Stimulated activated CD4-positive, alpha-beta T cell treated with anti-CD3 and anti-CD28 coated beads, Interleukin-15, amount 100 ng/mL, for 1 hour (primary cell): ENCODE data around the gene GSTT4.
A peak's percentile ranks its signal among the peaks of the same experiment; 100 is the strongest.
"Not testable (repeated sequence)": the region's sequence is repeated elsewhere in the genome, so short reads cannot be mapped to it uniquely, and the experiment has no call there.

Experiments
- DNase-seq, 2 donors: peaks; one replicate each; pipeline ENCODE4 v3.0.0-alpha.2; 2020; ENCODE audit warnings: low read depth in 1 of 2, low spot score in 1 of 2

The GSTT4 gene

DNA sequence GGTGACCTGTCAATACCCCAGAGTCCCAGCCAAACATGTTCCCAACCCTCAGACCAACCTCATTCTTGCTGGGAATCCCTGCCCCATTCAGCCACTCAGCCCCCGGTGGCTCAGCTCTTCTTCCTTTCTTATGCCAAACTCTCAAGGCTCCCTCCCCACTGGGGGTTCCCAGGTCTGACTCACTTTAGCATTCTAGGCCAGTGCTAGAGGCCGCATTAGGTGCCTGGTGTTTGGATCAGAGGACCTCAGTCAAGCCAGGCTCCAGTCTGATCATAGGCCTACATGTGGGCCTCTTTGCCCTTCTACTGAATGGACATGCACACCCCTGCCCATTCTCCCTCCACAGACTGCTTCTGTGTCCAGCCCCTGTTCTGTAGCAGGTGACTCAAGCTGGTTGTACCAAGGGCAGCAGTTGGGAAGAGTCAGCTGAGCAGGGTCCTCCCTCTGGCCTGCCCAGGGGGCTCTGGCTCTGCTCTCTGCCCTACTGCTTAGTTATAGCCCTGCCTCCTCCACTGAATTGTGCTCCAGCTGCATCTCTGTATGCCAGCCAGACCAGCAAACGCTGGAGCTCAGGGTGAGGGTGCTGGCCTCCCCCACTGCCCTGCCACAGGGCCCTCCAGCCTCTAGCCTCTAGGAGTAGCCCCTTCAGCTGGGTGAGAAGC lies 15.5 kb downstream of the GSTT4 start:
- not testable (repeated sequence) for DNase-seq

DNA sequence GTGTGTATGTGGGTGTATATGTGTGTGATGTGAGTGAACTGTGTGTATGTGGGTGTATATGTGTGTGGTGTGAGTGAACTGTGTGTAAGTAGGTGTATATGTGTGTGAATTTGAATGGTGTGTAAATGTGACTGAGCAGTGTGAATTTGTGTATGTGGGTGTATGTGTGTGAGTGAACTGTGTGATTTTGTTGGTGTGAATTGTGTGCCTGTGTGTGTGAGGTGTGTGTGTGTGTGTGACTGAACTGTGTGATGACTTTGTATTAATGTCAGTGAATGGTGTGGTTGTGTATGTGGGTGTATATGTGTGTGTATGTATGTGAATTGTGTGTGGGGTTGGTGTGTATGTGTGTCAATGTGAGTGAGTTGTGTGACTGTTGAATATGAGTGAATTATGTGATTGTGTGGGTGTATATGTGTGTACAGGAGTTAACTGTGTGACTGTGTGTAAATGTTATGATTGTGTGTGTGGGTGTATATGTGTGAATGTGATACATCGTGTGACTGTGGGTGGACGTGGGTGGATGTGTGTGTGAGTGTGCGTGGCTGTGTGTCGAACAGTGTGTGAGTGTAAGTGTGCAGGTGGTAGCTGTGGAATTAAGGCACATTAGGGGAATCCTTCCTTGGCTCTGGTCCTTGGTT lies 18.6 kb downstream of the GSTT4 start:
- not testable (repeated sequence) for DNase-seq

DNA sequence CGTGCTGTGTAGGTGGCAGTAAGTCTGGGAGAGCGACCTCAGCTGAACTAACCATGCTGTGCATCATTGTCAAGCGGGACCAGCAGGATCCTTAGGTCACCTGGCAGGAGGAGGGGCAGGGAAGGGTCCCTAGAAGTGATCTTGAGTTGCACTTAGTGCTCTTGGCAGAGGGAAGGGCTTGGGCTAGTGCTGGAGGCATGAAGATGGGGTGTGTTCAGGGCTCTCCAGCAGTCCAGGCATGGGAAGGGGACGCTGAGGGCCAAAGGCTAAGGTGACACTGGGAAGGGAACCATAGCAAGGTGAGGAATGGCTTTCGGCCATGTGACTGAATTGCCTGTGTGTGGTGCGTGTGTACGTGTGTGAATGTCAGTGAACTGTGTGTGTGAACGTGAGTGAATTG lies 19.2 kb downstream of the GSTT4 start:
- not testable (repeated sequence) for DNase-seq

DNA sequence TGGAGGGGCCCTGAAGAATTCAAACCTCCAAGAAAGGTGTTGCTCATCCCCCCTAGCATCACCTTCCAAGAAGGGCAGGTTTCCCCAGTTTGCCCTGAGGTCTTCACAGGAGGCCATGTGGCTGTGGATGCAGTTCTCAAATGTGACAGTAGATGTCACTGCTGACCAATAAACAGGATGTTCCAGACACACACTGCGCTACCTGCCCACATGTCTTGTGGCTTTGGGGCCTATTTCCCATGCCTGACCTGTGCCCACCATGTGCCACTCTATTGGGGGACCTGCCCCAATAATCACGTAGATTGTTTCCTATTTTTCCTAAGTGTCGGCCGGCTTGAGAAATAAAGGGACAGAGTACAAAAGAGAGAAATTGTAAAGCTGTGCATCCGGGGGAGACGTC lies 20.8 kb downstream of the GSTT4 start:
- peak in 1 of 2 donors; percentile 45 for DNase-seq

DNA sequence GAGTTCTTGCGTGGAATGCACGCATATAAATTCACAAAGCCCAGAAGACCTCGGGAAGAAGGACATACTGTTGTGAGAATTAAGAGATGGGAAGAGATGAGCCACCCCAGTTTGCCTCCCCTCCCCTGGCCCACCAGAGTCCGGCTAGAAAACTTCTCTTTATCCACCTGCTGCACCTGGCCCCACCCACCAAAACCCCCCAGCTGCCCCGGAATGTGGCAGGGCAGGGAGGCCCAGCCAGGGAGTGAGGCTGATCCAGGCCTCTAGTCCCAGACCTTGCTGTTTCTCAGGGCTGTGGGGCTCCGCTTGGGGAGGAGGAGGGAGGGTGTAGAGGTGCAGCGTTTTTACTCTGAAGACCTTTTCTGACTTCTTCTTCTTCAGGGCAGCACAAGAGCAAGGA lies 24.7 kb downstream of the GSTT4 start:
- not testable (repeated sequence) for DNase-seq

DNA sequence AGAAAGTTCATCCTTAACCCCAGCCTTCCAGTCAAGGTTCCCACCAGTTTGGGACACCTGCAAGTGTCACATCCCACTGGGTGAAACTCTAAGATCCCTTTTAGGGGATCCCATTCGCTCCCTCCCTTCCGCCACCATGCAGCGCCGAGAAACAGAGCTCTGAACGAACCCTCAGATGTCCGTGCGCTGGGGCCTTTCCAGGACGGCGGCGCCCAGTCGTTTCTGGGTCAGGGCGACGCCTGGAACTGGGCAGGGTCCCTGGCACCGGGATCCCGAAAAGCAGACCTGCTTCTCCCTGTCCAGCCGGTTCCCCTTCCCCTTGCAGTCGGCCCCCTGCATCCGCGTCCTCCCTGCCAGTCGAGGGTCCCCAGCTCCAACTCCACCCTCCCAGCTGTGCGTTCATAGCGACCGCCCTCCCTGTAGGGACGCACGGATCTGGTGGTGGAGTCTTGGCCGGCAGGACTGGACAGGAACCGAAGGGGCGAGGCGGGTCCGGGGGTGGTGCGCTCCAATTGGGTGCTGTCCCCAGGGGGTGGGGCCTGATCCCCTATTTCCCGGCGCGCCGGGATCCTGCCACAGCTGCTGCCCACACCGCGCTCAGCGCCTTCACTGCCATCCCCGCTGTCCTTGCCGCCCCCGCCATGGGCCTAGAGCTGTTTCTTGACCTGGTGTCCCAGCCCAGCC lies 25.6 kb downstream of the GSTT4 start, which contains the start of gene GSTT2:
GSTT2 (plus strand) TSS at position 578 of the 684 bp plus-strand sequence.
- not testable (repeated sequence) for DNase-seq

DNA sequence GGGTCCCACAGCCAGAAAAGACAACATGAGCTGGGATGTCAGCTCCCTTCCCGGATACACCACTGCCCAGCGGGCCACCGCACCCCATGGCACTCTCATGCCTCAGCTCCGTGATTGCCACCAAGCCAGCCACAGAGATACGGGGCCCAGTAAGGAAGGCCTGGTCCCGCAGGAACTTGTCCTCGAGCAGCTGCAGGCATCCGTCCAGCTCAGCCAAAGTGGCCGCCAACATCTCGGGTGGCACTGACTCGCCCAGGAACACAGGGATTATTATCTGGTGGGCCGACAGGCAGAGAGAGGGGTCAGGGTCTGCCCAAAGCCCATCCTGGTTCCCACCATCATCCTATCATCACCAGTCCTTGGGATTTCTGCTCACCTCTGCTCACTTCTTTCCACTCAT lies 27.9 kb downstream of the GSTT4 start:
- DNase-seq = not testable (repeated sequence)

DNA sequence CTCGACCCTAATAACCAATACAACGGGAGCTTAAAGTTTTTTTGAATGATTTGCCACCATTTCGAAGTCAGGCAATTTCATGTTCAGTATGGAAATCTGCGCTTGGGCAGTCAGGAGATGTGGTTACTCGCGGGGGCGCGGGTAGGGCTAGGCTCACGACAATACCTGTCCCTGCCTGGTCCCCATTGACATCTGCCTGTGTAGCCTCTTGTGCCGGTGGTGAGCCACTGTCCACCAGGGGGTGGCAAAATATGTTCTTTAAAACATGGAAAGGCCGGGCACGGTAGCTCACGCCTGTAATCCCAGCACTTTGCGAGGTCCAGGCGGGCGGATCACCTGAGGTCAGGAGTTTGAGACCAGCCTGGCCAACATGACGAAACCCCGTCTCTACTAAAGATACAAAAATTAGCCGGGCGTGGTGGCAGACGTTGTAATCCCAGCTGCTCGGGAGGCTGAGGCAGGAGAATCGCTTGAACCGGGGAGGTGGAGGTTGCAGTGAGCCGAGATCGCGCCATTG lies 30.4 kb downstream of the GSTT4 start:
- not testable (repeated sequence) for DNase-seq

DNA sequence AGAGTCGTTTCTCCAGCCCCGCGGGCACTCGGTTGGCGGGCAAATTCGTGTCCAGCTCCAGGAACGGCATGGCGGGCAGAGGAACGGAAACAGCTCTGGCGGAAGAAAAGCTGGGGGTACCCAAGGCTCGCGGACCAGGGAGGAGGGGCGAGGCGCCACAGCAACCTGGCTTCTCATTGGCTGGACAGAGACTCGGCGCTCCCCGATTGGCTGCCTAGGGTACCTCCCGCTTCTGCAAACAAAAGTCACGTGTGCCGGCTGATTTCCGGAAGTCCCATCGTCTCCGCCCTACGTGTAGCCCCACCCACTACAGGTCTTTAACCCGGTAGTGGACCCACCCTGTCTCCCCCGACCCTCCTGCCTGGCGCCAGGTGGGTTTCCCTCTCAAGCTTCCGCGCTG lies 30.9 kb downstream of the GSTT4 start, which contains the start of gene DDT:
DDT (minus strand) TSS at position 97 of the 400 bp plus-strand sequence; CDS start at position 70, 27 bp downstream.
- not testable (repeated sequence) for DNase-seq

DNA sequence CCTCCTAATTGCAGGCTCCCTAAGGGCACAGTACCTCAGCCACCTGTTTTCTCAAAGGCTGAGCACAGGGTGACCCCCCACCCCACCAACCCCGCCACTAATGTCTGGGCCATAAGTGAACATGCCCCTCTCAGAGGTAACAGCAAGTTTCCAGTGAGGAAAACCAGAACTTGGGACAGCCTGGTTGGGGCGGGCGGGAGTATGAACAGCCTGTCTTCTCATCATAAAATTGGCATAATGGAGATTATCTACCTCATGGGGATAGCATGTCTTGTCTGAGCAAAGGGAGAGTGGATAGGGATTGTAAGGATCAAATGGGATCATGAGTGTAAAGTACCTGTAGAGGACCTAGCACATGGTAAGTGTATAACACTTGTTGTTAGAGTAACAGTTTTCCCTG lies 33.3 kb downstream of the GSTT4 start:
- not testable (repeated sequence) for DNase-seq

DNA sequence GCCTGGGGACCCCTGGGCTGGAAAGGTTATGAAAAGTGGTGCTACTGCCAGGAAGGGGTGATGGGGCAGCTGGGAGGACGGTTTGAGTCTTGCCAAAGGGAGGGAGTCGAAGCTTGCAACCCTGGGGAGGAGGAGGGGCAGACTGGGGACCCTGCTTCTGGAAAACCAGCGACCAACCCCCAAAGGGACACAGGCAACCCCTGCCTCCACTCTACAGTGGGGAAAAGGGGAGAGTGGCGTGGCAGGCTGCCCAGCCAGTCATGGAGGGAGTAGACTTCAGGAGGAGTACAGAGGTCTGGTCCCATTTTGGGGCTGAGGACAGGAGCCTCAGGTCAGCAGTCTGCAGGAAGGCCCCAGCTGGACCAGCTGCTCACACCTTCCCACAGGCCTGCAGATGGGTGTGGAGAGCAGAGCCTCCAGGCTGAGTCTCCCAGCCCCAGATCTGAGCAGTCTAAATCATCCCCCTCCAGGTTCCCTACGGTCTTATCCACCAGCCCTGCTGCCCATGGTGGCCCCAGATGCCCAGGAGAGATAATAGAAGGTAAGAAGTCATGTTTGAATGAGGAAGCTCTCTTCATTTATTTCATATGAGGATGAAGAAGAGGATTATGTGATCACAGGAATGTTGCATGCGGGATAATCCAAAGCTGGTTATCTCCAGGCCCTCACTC lies 34.3 kb downstream of the GSTT4 start:
- DNase-seq = no peak

DNA sequence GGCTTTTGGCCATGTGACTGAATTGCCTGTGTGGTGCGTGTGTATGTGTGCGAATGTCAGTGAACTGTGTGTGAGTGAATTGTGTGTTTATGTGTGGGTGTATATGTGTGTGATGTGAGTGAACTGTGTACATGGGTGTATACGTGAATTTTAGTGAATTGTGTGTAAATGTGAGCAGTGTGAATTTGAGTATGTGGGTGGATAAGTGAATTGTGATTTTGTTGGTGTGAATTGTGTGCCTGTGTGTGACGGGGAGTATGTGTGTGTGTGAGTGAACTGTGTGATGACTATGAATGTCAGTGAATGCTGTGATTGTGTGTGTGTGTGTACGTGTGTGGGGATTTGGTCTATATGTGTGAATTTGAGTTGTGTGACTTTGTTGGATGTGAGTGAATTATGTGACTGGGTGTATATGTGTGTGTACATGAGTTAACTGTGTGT lies 35.0 kb downstream of the GSTT4 start:
- DNase-seq = no peak

DNA sequence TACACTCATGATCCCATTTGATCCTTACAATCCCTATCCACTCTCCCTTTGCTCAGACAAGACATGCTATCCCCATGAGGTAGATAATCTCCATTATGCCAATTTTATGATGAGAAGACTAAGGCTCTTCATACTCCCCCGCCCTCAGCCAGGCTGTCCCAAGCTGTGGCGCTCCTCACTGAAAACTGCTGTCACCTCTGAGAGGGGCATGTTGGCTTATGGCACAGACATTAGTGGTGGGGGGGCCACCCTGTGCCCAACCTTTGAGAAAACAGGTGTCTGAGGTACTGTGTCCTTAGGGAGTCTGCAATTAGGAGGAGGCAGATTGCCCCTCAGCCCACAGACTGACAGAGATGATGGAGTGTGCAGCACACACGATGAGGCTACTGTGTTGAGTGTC lies 36.2 kb downstream of the GSTT4 start:
- DNase-seq = no peak

DNA sequence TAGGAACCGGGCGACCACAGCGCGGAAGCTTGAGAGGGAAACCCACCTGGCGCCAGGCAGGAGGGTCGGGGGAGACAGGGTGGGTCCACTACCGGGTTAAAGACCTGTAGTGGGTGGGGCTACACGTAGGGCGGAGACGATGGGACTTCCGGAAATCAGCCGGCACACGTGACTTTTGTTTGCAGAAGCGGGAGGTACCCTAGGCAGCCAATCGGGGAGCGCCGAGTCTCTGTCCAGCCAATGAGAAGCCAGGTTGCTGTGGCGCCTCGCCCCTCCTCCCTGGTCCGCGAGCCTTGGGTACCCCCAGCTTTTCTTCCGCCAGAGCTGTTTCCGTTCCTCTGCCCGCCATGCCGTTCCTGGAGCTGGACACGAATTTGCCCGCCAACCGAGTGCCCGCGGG lies 38.7 kb downstream of the GSTT4 start, which contains the start of gene DDTL:
DDTL (plus strand) TSS at position 321 of the 400 bp plus-strand sequence; CDS start at position 348, 27 bp downstream.
- DNase-seq = not testable (repeated sequence)

DNA sequence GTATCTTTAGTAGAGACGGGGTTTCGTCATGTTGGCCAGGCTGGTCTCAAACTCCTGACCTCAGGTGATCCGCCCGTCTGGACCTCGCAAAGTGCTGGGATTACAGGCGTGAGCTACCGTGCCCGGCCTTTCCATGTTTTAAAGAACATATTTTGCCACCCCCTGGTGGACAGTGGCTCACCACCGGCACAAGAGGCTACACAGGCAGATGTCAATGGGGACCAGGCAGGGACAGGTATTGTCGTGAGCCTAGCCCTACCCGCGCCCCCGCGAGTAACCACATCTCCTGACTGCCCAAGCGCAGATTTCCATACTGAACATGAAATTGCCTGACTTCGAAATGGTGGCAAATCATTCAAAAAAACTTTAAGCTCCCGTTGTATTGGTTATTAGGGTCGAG lies 39.2 kb downstream of the GSTT4 start:
- DNase-seq = not testable (repeated sequence)

DNA sequence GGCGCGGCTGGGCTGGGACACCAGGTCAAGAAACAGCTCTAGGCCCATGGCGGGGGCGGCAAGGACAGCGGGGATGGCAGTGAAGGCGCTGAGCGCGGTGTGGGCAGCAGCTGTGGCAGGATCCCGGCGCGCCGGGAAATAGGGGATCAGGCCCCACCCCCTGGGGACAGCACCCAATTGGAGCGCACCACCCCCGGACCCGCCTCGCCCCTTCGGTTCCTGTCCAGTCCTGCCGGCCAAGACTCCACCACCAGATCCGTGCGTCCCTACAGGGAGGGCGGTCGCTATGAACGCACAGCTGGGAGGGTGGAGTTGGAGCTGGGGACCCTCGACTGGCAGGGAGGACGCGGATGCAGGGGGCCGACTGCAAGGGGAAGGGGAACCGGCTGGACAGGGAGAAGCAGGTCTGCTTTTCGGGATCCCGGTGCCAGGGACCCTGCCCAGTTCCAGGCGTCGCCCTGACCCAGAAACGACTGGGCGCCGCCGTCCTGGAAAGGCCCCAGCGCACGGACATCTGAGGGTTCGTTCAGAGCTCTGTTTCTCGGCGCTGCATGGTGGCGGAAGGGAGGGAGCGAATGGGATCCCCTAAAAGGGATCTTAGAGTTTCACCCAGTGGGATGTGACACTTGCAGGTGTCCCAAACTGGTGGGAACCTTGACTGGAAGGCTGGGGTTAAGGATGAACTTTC lies 44.0 kb downstream of the GSTT4 start, which contains the start of gene GSTT2B:
GSTT2B (minus strand) TSS at position 112 of the 688 bp plus-strand sequence; CDS start at position 48, 64 bp downstream.
- not testable (repeated sequence) for DNase-seq

DNA sequence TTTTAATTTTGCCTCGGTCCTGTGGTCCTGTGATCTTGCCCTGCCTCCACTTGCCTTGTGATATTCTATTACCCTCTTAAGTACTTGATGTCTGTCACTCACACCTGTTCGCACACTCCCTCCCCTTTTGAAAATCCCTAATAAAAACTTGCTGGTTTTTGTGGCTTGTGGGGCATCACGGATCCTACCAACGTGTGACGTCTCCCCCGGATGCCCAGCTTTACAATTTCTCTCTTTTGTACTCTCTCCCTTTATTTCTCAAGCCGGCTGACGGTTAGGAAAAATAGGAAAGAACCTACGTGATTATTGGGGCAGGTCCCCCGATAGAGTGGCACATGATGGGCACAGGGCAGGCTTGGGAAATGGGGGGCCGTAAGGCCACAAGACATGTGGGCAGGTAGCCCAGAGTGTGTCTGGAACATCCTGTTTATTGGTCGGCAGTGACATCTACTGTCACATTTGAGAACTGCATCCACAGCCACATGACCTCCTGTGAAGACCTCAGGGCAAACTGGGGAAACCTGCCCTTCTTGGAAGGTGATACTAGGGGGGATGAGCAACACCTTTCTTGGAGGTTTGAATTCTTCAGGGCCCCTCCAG lies 48.9 kb downstream of the GSTT4 start:
- DNase-seq = peak; percentile 50 to 56

DNA sequence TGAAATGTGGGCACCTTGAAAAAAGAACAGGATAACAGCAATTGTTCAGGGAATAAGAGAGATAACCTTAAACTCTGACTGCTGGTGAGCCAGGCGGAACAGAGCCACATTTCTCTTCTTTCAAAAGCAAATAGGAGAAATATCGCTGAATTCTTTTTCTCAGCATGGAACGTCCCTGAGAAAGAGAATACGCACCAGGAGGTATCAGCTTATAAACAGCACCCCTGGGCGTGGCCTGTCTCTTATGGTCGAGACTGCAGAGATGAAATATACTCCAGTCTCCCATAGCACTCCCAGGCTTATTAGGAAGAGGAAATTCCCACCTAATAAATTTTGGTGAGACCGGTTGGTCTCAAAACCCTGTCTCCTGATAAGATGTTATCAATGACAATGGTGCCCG lies 49.4 kb downstream of the GSTT4 start:
- DNase-seq = not testable (repeated sequence)

DNA sequence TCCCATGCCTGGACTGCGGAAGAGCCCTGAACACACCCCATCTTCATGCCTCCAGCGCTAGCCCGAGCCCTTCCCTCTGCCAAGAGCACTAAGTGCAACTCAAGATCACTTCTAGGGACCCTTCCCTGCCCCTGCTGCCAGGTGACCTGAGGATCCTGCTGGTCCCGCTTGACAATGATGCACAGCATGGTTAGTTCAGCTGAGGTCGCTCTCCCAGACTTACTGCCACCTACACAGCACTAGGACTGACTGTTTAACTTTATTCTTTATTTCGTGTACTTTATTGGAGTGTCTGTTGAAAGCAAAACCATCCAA lies 50.3 kb downstream of the GSTT4 start:
- DNase-seq = not testable (repeated sequence)
